ENCODE data around the gene CEL.

GRCh38 chr9:133060417-133060841 is 1.4 kb upstream of the CEL start:
- TF ChIP-seq CTCF (IDR thresholded peaks at IDR 0.05) (no peak), POLR2A (IDR thresholded peaks at IDR 0.05) (no peak)
